WTC11 (cell line): ENCODE measurements around the gene GRXCR2. TPM values are rescaled to one million over a fixed set of nuclear protein-coding genes. Genes with fewer than 3 reads are reported as not detected.
"Not testable (repeated sequence)": the region's sequence is repeated elsewhere in the genome, so short reads cannot be mapped to it uniquely, and the experiment has no call there.

Source experiments
- ATAC-seq: fragments of 200-7000 bp; cut with Tn5 transposase; 2 replicates; pipeline ENCODE4 v1.10.0; 2021; ENCODE audit warnings: mild to moderate bottlenecking, moderate library complexity
- CTCF ChIA-PET: fragments of 300-600 bp; sonication (Branson Sonifier 250); formaldehyde crosslinking; loops from one replicate; lab custom pipeline; 2021; ENCODE audit warnings: antibody characterized with exemption; lab: Charles Lee
- POLR2A ChIA-PET: fragments of 350-600 bp; sonication (Branson Sonifier 250); formaldehyde crosslinking; loops from one replicate; lab custom pipeline; 2021; ENCODE audit warnings: antibody characterized with exemption; lab: Charles Lee
- DNase-seq: peaks from one replicate; pipeline ENCODE4 v3.0.0; 2021; ENCODE audit warnings: low spot score
- H3K27ac Mint-ChIP-seq: 2 replicates; pipeline ENCODE4 v1.8.0; 2021; ENCODE audit warnings: mixed read lengths
- H3K27me3 Mint-ChIP-seq: 2 replicates; pipeline ENCODE4 v1.8.0; 2021; ENCODE audit warnings: low read depth, mild to moderate bottlenecking, moderate library complexity, mixed read lengths
- H3K36me3 Mint-ChIP-seq: 2 replicates; pipeline ENCODE4 v1.8.0; 2021; ENCODE audit warnings: mixed read lengths
- H3K4me1 Mint-ChIP-seq: 2 replicates; pipeline ENCODE4 v1.8.0; 2022; ENCODE audit warnings: mixed read lengths
- H3K4me3 Mint-ChIP-seq: 2 replicates; pipeline ENCODE4 v1.8.0; 2021; ENCODE audit warnings: mild to moderate bottlenecking, moderate library complexity, mixed read lengths
- H3K9me3 Mint-ChIP-seq: 2 replicates; pipeline ENCODE4 v1.8.0; 2021; ENCODE audit warnings: mixed read lengths
- E2F5 ChIP-seq: sonication (generic); formaldehyde crosslinking; IDR thresholded peaks from 2 replicates; pipeline ENCODE4 v1.8.1; 2022; ENCODE audit warnings: mild to moderate bottlenecking, moderate library complexity, missing genetic modification reagents
- FOXP4 ChIP-seq: sonication (generic); formaldehyde crosslinking; IDR thresholded peaks from 2 replicates; pipeline ENCODE4 v1.8.0; 2022; ENCODE audit warnings: mild to moderate bottlenecking, missing genetic modification reagents
- GTF2I ChIP-seq: fragments of 250-450 bp; sonication (Bioruptor Pico); conservative IDR thresholded peaks from 2 replicates; pipeline ENCODE4 v1.4.0; 2021; ENCODE audit warnings: mild to moderate bottlenecking
- HMGXB4 ChIP-seq: sonication (generic); formaldehyde crosslinking; IDR thresholded peaks from 2 replicates; pipeline ENCODE4 v1.8.1; 2023; ENCODE audit warnings: mild to moderate bottlenecking, moderate library complexity, missing genetic modification reagents
- MYBL2 ChIP-seq: sonication (generic); formaldehyde crosslinking; IDR thresholded peaks from 2 replicates; pipeline ENCODE4 v1.8.1; 2023; ENCODE audit warnings: mild to moderate bottlenecking, moderate library complexity, missing genetic modification reagents
- NR3C1 ChIP-seq: sonication (generic); formaldehyde crosslinking; conservative IDR thresholded peaks from 2 replicates; pipeline ENCODE4 v1.8.1; 2023; ENCODE audit warnings: low read depth, mild to moderate bottlenecking, missing genetic modification reagents
- TEAD1 ChIP-seq: sonication (generic); formaldehyde crosslinking; IDR thresholded peaks from 2 replicates; pipeline ENCODE4 v1.8.0; 2022; ENCODE audit warnings: mild to moderate bottlenecking, missing genetic modification reagents
- ZNF138 ChIP-seq: sonication (generic); formaldehyde crosslinking; conservative IDR thresholded peaks from 2 replicates; pipeline ENCODE4 v1.8.1; 2022; ENCODE audit warnings: mild to moderate bottlenecking, moderate library complexity, missing genetic modification reagents
- total RNA-seq: library from RNA; stranded (reverse); gene quantifications from 3 replicates; pipeline ENCODE4 v1.2.3, GENCODE V29; 2021
- TF ChIP-seq, protein P1 (sequence below): fragments of 250-450 bp; sonication (Bioruptor Pico); IDR thresholded peaks from 2 replicates; pipeline ENCODE4 v1.8.0; 2021; ENCODE audit warnings: mild to moderate bottlenecking
- TF ChIP-seq, protein P2 (sequence below): sonication (generic); formaldehyde crosslinking; IDR thresholded peaks from 2 replicates; pipeline ENCODE4 v1.8.1; 2022; ENCODE audit warnings: mild to moderate bottlenecking, missing genetic modification reagents, moderate library complexity, borderline replicate concordance
- TF ChIP-seq, protein P3 (sequence below): sonication (generic); formaldehyde crosslinking; IDR thresholded peaks from 2 replicates; pipeline ENCODE4 v1.8.0; 2022; ENCODE audit warnings: mild to moderate bottlenecking, missing genetic modification reagents

Gene GRXCR2
- total RNA-seq, 1 experiment from 2014 or later: not detected

DNA sequence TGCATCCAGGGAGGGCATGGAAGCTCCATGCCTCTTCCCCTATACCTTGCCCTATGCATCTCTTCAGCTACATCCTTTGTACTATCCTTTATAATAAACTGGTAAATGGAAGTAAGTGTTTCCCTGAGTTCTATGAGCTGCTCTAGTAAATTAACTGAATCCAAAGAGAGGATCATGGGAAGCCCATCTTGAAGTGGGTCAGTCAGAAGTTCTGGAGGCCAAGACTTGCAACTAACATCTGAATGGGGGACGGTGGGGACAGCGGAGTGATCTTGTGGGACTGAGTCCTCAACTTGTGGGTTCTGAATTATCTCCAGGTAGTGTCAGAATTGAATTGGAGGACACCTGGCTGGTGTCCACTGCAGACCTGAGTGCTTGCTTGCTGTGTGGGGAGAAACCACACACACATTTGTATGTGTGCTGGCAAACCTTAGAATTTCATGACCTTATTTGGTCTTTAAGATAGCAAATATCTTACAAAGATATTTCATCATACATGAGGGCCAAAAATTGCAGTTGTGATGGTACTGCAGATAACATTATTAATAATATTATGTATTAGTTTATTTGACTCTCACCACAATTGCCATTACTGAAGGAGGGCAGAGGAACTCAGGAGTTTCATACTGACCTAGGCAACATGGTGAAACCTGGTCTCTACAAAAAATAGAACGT lies 32.2 kb downstream of the GRXCR2 start (continued):
- TF ChIP-seq FOXP4 (CRISPR knock-in tag): no peak
- TF ChIP-seq, protein P1, sequence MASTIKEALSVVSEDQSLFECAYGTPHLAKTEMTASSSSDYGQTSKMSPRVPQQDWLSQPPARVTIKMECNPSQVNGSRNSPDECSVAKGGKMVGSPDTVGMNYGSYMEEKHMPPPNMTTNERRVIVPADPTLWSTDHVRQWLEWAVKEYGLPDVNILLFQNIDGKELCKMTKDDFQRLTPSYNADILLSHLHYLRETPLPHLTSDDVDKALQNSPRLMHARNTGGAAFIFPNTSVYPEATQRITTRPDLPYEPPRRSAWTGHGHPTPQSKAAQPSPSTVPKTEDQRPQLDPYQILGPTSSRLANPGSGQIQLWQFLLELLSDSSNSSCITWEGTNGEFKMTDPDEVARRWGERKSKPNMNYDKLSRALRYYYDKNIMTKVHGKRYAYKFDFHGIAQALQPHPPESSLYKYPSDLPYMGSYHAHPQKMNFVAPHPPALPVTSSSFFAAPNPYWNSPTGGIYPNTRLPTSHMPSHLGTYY (CRISPR knock-in tag): no peak
- TF ChIP-seq MYBL2 (CRISPR knock-in tag): no peak
- TF ChIP-seq NR3C1 (CRISPR knock-in tag): no peak
- TF ChIP-seq, protein P2, sequence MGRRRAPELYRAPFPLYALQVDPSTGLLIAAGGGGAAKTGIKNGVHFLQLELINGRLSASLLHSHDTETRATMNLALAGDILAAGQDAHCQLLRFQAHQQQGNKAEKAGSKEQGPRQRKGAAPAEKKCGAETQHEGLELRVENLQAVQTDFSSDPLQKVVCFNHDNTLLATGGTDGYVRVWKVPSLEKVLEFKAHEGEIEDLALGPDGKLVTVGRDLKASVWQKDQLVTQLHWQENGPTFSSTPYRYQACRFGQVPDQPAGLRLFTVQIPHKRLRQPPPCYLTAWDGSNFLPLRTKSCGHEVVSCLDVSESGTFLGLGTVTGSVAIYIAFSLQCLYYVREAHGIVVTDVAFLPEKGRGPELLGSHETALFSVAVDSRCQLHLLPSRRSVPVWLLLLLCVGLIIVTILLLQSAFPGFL: no peak
- TF ChIP-seq E2F5 (CRISPR knock-in tag): no peak
- TF ChIP-seq GTF2I (CRISPR knock-in tag): no peak
- no peak for TF ChIP-seq ZNF138 (CRISPR knock-in tag)
- TF ChIP-seq TEAD1 (CRISPR knock-in tag): no peak

GRCh38 chr5:145838276-145838675 lies 34.5 kb downstream of the GRXCR2 start:
- DNase-seq (no peak), ATAC-seq (no peak)
- Mint-ChIP-seq H3K27me3 (peaks cover 29% of the 10 kb centered on the region), H3K36me3 (no peaks in the 10 kb centered on the region), H3K4me1 (peaks cover 16% of the 10 kb centered on the region), H3K4me3 (no peak overlapping the region), H3K27ac (no peak overlapping the region), H3K9me3 (no peaks in the 10 kb centered on the region)
- ChIA-PET CTCF (no interaction called here), POLR2A (no interaction called here)
- TF ChIP-seq, protein P3, sequence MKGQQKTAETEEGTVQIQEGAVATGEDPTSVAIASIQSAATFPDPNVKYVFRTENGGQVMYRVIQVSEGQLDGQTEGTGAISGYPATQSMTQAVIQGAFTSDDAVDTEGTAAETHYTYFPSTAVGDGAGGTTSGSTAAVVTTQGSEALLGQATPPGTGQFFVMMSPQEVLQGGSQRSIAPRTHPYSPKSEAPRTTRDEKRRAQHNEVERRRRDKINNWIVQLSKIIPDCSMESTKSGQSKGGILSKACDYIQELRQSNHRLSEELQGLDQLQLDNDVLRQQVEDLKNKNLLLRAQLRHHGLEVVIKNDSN (CRISPR knock-in tag): no peak
- no peak for TF ChIP-seq HMGXB4 (CRISPR knock-in tag)

- ChIA-PET CTCF (interaction anchor here (0.6 to 2.8 kb wide), 6 partner anchors 10 to 1645 kb away, joined by 3 to 16 read pairs (median 3); no protein-coding TSS in a partner anchor), POLR2A (interaction anchor here (1.1 kb wide), 1 partner anchor 52 kb away, joined by 4 read pairs; no protein-coding TSS in a partner anchor)
- H3K27me3 Mint-ChIP-seq: peaks cover 29% of the 10 kb centered on the region
- ATAC-seq, DNase-seq, H3K36me3 Mint-ChIP-seq, H3K27ac Mint-ChIP-seq, H3K9me3 Mint-ChIP-seq: not testable (repeated sequence)
- H3K4me3 Mint-ChIP-seq: peak overlapping the region; percentile 65
- peaks cover 16% of the 10 kb centered on the region for H3K4me1 Mint-ChIP-seq
Measured at GRCh38 chr5:145836241-145836640, 36.6 kb downstream of the GRXCR2 start.
